Kidney (tissue), 14 donors: Measurements from ENCODE around the gene TTC31. TPM values are rescaled to one million over a fixed set of nuclear protein-coding genes. Genes with fewer than 3 reads are reported as not detected.
A peak's percentile ranks its signal among the peaks of the same experiment; 100 is the strongest.
"Not testable (repeated sequence)": the region's sequence is repeated elsewhere in the genome, so short reads cannot be mapped to it uniquely, and the experiment has no call there.

ENCODE experiments used
- DNase-seq, 5 donors: peaks; one replicate each; pipeline ENCODE4 v3.0.0-alpha.2; 2013 to 2020
- FAIRE-seq: peaks from 2 replicates; lab custom pipeline; 2012; peaks lifted over from hg19 to GRCh38; lab: Jason Lieb, UNC
- H3K27ac ChIP-seq, 2 donors: one replicate each; pipeline ENCODE4 v1.7.0; 2013; ENCODE audit warnings: low read depth in 2 of 2, low read length in 2 of 2, inconsistent platforms in 1 of 2
- H3K27me3 ChIP-seq: one replicate; pipeline ENCODE4 v1.7.1; 2013; ENCODE audit warnings: low read length, inconsistent platforms; ENCODE audit not compliant: control insufficient read depth, insufficient read depth
- H3K36me3 ChIP-seq, 3 donors: one replicate each; pipeline versions ENCODE4 v1.7.0 to v1.7.1; 2013; ENCODE audit warnings: low read length in 3 of 3, control low read depth in 1 of 3, inconsistent platforms in 1 of 3; ENCODE audit not compliant: insufficient read depth in 3 of 3, control insufficient read depth in 2 of 3
- H3K4me1 ChIP-seq, 3 donors: one replicate each; pipeline versions ENCODE4 v1.7.0 to v1.7.1; 2013; ENCODE audit warnings: low read length in 3 of 3, inconsistent platforms in 1 of 3, low read depth in 1 of 3; ENCODE audit not compliant: control insufficient read depth in 2 of 3, insufficient read depth in 2 of 3
- H3K4me3 ChIP-seq, 3 donors: one replicate each; pipeline versions ENCODE4 v1.7.0 to v1.8.1; 2013; ENCODE audit warnings: low read length in 3 of 3, control low read depth in 1 of 3, inconsistent platforms in 1 of 3
- H3K9ac ChIP-seq, 3 donors: one replicate each; pipeline versions ENCODE4 v1.7.0 to v1.7.1; 2013; ENCODE audit warnings: low read length in 3 of 3, control low read depth in 1 of 3, inconsistent platforms in 1 of 3
- H3K9me3 ChIP-seq, 3 donors: one replicate each; pipeline versions ENCODE4 v1.7.0 to v1.7.1; 2013; ENCODE audit warnings: low read length in 3 of 3, control low read depth in 1 of 3, inconsistent platforms in 1 of 3; ENCODE audit not compliant: control insufficient read depth in 2 of 3, insufficient read depth in 1 of 3
- intact Hi-C: fragments of 100-400 bp; cut with DNase I; formaldehyde crosslinking; loops from one replicate; pipeline ENCODE4 v1.11.1; 2022
- polyA plus RNA-seq: library from polyadenylated mRNA; stranded (reverse); fragments of 350-450 nt; fragmentation: Illumina TruSeq; extraction: RNeasy Lipid Tissue Mini Kit (QIAGEN cat#74804); gene quantifications from one replicate; pipeline ENCODE4 v1.2.3, GENCODE V29; 2014; ENCODE audit warnings: low read depth, low replicate concordance; ENCODE audit not compliant: insufficient read depth
- total RNA-seq: library from RNA; stranded (reverse); fragmentation: NEBNext Ultra II Directional; extraction: Animal tissue kit (Norgen Biotek cat#: 25700); gene quantifications from one replicate; pipeline ENCODE4 v1.2.1, GENCODE V29; 2021
- TF ChIP-seq, protein P1 (sequence below): IDR thresholded peaks from 3 replicates; pipeline ENCODE4 v1.5.1; 2012; ENCODE audit warnings: mild to moderate bottlenecking, moderate library complexity, borderline replicate concordance; ENCODE audit not compliant: insufficient read depth; ENCODE audit errors: extremely low read depth
- donor health status: control.
- donor health status: control.
- donor health status: control.
- donor health status: control.
- donor health status: control.
- donor health status: DM: yes; HTN: yes; CAD: no.
- donor health status: Normal renal cell carcinoma (clear cell type).

The TTC31 gene
- total and polyA plus RNA-seq, 2 donors from 2014 or later: 11.5 to 29.1 TPM

DNA sequence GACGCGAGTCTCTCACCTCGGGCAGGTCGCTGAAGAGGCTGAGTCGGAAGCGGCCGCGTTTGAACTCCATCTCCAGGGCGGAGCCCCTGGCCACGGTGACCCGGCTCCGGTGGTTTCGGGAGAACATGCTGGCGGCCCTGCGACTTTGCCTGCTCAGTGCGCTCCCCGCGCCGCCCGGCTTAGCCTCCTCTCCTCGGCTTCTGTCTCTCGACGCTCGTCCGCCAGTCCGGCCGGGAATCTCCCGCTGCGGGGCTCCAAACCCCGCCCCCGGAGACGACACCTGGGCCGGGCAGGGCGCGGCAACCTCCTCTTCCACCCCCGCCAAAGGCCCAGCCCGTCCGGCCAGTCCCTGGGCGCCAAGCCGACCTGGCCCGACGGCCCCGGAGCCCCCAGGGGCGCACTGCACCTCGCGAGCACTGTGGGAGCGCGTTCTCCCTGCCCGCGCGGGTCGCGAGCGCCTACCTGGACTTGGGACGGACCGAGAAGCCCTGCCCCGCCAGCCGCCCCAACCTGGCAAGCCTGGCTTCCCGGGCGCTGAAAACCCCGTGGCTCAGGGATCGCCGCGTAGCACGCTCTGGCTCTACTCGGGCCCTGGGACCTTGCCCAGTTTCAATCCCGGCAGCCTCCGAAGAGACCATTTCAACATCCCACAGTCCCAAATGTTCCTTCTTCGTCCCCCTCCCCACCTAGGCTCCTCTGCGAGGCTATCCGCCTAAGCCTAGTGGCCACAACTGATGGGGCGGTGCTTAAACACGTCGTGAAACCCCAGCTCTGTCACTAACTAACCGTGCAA is 41.0 kb upstream of the TTC31 start, which contains the start of gene RTKN:
RTKN (minus strand) TSS at position 248 of the 793 bp plus-strand sequence; CDS start at position 127, 121 bp downstream.
- H3K4me1 ChIP-seq: peaks cover 9 to 20% (median 19%) of the 10 kb centered on the region in 3 donors
- H3K9ac ChIP-seq: peak within 1 kb of the TSS; percentile 38 to 83 (median 67)
- DNase-seq: peak; percentile 72 to 87 (median 86)
- peak within 1 kb of the TSS; percentile 92 to 95 for H3K27ac ChIP-seq
- peak within 1 kb of the TSS; percentile 63 to 85 (median 85) for H3K4me3 ChIP-seq
- H3K27me3 ChIP-seq: no peaks in the 10 kb centered on the region
- intact Hi-C loops: no loop called here
- H3K9me3 ChIP-seq: no peaks in the 10 kb centered on the region
- TF ChIP-seq, protein P1, sequence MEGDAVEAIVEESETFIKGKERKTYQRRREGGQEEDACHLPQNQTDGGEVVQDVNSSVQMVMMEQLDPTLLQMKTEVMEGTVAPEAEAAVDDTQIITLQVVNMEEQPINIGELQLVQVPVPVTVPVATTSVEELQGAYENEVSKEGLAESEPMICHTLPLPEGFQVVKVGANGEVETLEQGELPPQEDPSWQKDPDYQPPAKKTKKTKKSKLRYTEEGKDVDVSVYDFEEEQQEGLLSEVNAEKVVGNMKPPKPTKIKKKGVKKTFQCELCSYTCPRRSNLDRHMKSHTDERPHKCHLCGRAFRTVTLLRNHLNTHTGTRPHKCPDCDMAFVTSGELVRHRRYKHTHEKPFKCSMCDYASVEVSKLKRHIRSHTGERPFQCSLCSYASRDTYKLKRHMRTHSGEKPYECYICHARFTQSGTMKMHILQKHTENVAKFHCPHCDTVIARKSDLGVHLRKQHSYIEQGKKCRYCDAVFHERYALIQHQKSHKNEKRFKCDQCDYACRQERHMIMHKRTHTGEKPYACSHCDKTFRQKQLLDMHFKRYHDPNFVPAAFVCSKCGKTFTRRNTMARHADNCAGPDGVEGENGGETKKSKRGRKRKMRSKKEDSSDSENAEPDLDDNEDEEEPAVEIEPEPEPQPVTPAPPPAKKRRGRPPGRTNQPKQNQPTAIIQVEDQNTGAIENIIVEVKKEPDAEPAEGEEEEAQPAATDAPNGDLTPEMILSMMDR: no peak
- peak; percentile 38 for FAIRE-seq
- H3K36me3 ChIP-seq: no peaks in the 10 kb centered on the region

DNA sequence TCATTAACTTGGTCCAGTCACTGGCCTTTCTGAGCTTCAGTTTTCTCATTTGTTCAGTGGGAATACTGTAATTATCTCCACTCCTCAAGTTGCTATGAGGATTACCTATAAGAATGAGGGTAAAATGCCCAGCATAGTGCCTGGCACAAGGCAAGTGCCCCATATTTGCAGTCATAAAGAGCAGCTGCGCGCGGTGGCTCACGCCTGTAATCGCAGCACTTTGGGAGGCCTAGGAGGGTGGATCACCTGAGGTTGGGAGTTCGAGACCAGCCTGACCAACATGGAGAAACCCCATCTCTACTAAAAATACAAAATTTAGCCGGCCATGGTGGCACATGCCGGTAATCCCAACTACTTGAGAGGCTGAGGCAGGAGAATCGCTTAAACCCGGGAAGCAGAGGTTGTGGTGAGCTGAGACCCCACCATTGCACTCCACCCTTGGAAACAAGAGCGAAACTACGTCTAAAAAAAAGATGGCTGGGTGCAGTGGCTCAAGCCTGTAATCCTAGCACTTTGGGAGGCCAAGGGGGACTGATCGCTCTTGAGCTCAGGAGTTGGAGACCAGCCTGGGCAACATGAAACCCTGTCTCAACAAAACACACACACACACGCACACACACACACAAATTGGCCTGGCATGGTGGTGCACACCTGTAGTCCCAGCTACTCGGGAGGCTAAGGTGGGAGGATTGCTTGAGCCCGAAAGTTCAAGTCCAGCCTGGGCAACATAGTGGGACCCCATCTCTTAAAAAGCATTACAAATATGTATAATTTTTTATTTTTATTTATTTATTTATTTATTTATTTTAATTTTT is 40.2 kb upstream of the TTC31 start:
- FAIRE-seq, intact Hi-C loops, H3K36me3 ChIP-seq, H3K9me3 ChIP-seq, H3K27me3 ChIP-seq: not testable (repeated sequence)
- Histone ChIP-seq H3K9ac (peak overlapping the region in 1 of 3 donors; percentile 83), H3K27ac (peak overlapping the region; percentile 92 to 95), H3K4me3 (peak overlapping the region; percentile 23 to 85 (median 85)), H3K4me1 (peaks cover 8 to 20% (median 19%) of the 10 kb centered on the region in 3 donors)
- peak in 1 of 5 donors; percentile 53 for DNase-seq

DNA sequence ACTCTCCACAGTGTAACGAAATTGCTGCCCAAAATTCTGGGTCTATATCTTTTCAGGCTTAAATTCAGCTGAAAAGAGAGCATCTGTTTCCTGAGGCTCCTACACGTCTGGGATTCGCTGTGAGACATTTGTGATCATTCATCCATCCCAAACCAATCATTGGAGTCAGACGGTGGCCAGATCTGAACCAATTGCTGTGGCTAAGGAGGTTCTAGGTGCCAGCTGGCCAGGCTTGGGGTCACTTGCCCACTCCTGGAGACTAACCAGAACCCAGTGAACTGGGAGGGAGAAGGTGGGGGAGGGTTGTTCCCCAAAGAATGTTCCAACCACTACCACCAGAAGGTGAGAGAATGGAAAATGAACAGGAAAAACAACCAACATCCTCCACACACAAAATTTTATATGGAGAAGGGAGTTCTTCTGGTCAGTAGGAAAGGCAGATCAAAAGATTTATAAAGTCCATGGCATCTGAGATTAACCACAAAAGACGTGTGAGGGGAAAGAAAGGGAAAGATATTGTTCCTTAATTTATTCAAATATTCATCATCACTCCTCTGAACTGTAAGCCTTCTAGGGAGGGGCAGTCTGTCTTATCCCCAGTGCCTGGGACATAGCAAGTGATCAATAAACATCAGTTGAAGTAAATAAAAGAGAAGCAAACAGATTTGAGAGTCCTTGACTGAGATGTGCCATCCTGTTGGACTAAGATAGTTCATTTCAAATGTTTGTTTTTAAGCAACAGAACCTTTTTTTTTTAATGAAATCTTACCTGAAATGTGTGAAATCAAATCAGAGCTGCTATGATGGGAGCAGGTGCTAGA is 38.2 kb upstream of the TTC31 start:
- intact Hi-C loops: no loop called here
- FAIRE-seq (no peak), DNase-seq (peak in 1 of 5 donors; percentile 41)
- Histone ChIP-seq H3K9ac (no peak overlapping the region), H3K36me3 (no peaks in the 10 kb centered on the region), H3K27ac (no peak overlapping the region), H3K27me3 (no peaks in the 10 kb centered on the region), H3K4me3 (no peak overlapping the region), H3K9me3 (no peaks in the 10 kb centered on the region), H3K4me1 (peaks cover 0 to 17% (median 6%) of the 10 kb centered on the region in 3 donors)
- TF ChIP-seq, protein P1: no peak
